NT2/D1 (cell line): ENCODE measurements around the gene HAGH.
A peak's percentile ranks its signal among the peaks of the same experiment; 100 is the strongest.

Source experiments
- DNase-seq: peaks from one replicate; pipeline ENCODE4 v3.0.0-alpha.2; 2011; ENCODE audit warnings: low read depth, low spot score
- H3K27me3 ChIP-seq: 2 replicates; pipeline ENCODE4 v1.6.0; 2011; ENCODE audit warnings: mild to moderate bottlenecking; ENCODE audit not compliant: insufficient read length, insufficient read depth
- H3K36me3 ChIP-seq: 2 replicates; pipeline ENCODE4 v1.6.1; 2011; ENCODE audit warnings: mild to moderate bottlenecking, low read length, mixed read lengths; ENCODE audit not compliant: insufficient read depth, insufficient read length
- H3K4me1 ChIP-seq: 2 replicates; pipeline ENCODE4 v1.5.1; 2011; ENCODE audit not compliant: insufficient read depth, insufficient read length
- H3K4me3 ChIP-seq: 2 replicates; pipeline ENCODE4 v1.5.1; 2011; ENCODE audit warnings: low read depth; ENCODE audit not compliant: insufficient read length
- H3K9ac ChIP-seq: 2 replicates; pipeline ENCODE4 v1.6.0; 2011; ENCODE audit warnings: low read depth; ENCODE audit not compliant: insufficient read length
- H3K9me3 ChIP-seq: 2 replicates; pipeline ENCODE4 v1.5.1; 2011; ENCODE audit warnings: mild to moderate bottlenecking, low read length; ENCODE audit not compliant: insufficient read depth
- SUZ12 ChIP-seq: IDR thresholded peaks from 2 replicates; pipeline ENCODE4 v1.6.1; 2011; ENCODE audit not compliant: insufficient read length, insufficient read depth; ENCODE audit errors: extremely low read depth
- YY1 ChIP-seq: IDR thresholded peaks from 2 replicates; pipeline ENCODE4 v1.6.1; 2011; ENCODE audit not compliant: insufficient read length, insufficient read depth
- ZNF274 ChIP-seq: IDR thresholded peaks from 2 replicates; pipeline ENCODE4 v1.6.1; 2011; ENCODE audit warnings: mild to moderate bottlenecking, low read depth, low read length

Gene HAGH

DNA sequence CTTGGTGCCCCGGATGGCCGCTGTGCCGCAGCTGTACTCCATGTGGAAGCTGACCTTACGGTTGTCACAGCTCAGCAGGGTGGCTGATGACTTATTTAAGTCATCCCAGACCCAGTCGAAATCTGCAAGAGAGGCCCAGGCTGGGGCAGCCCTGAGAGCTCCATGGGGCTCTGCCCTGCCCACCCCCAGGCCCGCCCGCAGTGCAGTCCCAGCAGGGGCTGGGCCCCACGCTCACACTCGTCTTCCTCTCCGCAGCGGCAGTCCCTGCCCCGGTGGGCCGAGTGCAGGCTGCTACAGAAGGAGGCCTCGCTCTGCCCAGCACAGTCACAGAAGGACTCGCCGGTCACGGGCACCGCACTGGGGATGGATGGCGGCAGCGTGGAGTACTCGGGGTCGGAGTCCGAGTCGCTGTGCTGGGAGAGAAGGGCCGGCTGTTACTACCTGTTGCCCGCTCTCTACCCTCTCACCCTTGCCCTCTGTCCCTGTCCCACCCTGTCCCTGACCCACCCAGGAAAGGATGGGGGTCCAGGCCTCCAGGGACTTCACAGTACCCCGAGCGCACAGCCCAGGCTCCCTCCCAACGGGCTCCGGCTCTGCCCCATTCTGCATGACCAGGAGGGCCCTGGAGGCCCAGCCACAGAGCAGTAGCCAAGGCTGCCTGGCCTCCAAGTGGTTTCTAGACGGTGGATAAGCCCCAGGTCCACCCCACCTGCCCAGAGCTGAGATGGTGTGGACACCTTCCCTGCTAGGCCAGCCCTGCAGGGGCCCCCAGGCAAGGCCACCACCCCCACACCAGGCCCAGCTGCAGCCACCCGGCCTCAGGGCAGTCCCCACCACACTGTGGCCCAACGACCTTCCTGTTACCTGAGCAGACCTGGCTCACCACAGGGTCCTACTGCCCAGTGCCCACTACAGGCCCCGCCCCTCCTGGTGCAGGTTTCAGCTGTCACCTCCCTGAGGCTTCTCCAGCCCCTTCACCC is 48.1 kb downstream of the HAGH start:
- Histone ChIP-seq H3K9me3 (no peaks in the 10 kb centered on the region), H3K4me1 (peaks cover 30% of the 10 kb centered on the region), H3K4me3 (no peak overlapping the region), H3K27me3 (no peaks in the 10 kb centered on the region), H3K36me3 (peaks cover 72% of the 10 kb centered on the region), H3K9ac (peak overlapping the region; percentile 42)
- no peak for DNase-seq
- no peak for TF ChIP-seq YY1
- TF ChIP-seq SUZ12: no peak
- TF ChIP-seq ZNF274: no peak

DNA sequence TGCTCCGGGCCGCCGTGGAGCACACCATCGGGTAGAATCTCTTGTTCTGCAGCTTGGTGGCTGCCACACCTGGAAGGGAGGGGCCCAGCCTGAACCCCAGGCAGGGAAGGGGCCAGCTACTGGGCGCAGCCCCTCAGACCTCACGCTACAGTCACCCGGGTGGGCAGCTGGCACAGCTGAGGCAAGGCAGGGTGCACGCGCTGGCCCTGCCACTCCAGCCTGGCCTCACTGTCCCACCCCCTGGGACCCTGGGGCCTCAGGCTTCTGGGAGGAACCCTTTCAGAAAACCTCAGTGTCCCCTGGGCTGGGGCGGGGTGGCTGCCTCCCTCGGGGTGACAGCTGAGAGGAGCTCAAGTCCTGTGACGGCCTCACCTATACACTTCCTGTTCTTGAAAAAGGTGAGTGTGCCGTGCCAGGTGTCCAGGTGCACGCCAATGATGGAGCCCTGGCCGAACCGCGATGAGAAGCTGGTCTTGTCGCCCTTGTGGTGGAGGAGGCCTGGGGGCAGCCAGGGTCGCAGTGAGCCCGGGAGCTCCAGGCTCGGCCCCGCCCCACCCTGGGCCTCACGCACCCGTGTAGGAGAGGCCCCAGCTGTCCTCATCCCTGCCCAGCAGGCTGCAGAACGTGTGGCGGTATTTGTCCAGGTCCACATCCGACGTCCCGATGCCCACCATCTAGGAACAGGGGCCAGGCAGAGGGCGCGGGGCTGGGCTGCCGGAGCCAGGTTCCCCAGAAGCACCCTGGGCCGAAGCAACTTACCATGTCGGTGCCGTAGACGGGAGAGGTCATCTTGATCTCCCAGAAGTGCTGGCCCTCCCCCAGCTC is 49.0 kb downstream of the HAGH start:
- no peaks in the 10 kb centered on the region for H3K9me3 ChIP-seq
- TF ChIP-seq SUZ12: no peak
- no peak for TF ChIP-seq YY1
- no peak for TF ChIP-seq ZNF274
- no peak for DNase-seq
- peaks cover 30% of the 10 kb centered on the region for H3K4me1 ChIP-seq
- no peak overlapping the region for H3K4me3 ChIP-seq
- no peaks in the 10 kb centered on the region for H3K27me3 ChIP-seq
- H3K9ac ChIP-seq: peak overlapping the region; percentile 42
- H3K36me3 ChIP-seq: peaks cover 73% of the 10 kb centered on the region

GRCh38 chr16:1776991-1777374 is 49.6 kb downstream of the HAGH start:
- Histone ChIP-seq H3K36me3 (peaks cover 79% of the 10 kb centered on the region), H3K4me1 (peaks cover 30% of the 10 kb centered on the region), H3K27me3 (no peaks in the 10 kb centered on the region), H3K4me3 (no peak overlapping the region), H3K9ac (no peak overlapping the region), H3K9me3 (no peaks in the 10 kb centered on the region)
- no peak for DNase-seq
- TF ChIP-seq ZNF274 (no peak), SUZ12 (no peak), YY1 (no peak)

DNA sequence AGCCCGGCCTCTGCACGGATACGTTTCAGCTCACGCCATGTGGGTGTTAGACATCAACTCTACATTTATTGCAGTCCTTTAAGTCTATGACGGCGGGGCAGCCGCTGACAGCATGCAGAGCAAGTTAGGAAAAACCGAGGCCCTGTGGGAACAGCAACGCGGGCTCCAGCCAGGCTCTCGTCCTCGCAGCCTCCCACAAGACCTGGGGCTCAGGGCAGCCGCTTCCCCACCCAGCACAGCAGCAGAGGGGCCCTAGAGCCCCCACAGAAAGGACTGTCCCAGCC is 50.0 kb downstream of the HAGH start:
- Histone ChIP-seq H3K9ac (no peak overlapping the region), H3K9me3 (no peaks in the 10 kb centered on the region), H3K4me3 (no peak overlapping the region), H3K27me3 (no peaks in the 10 kb centered on the region), H3K36me3 (peaks cover 82% of the 10 kb centered on the region), H3K4me1 (peaks cover 30% of the 10 kb centered on the region)
- TF ChIP-seq SUZ12 (no peak), ZNF274 (no peak), YY1 (no peak)
- DNase-seq: no peak

DNA sequence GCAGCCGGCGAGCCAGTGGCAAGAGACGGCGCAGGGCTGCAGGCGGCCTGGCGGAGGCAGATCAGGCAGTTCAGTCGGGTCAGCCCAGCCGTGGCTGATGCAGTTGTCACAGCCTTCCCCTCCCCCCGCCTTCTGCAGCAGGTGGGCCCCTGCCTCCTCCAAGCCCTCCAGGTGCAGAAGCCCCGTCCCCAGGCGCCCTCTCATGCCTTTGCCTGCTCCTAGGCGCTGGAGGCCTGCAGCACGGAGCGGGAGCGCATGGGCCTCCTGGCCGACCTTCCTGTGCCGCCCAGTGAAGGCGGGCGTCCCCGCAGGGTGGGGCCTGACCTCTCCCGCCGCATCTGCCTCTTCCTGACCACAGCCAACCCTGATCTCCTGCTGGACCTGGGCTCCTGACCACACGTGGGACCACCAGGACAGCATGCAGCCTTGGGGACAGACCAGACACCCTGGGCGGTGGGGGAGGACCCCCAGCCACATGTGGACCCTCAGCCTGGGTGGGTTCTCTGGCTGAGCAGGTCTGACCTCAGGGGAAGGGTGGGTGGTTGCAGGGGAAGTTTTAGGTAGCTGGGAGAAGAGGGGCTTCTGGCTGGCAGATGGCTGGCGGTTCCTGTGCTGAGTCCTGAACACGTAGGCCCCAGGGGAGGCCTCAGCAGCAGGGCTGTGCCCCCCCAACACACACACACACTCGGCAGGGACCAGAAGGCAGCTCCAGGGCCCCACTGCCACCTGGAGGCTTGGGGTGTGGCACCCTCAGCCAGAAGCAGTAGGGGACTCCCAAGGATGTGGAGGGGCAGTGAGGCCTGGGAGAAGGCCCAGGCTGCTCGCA is 50.6 kb downstream of the HAGH start:
- no peak for DNase-seq
- H3K4me1 ChIP-seq: peaks cover 25% of the 10 kb centered on the region

GRCh38 chr16:1775006-1775845 is 51.4 kb downstream of the HAGH start:
- DNase-seq: no peak
- H3K36me3 ChIP-seq: peaks cover 77% of the 10 kb centered on the region
- H3K9me3 ChIP-seq: no peaks in the 10 kb centered on the region
- peak overlapping the region; percentile 99 for H3K9ac ChIP-seq
- no peak overlapping the region for H3K4me3 ChIP-seq
- H3K4me1 ChIP-seq: peaks cover 23% of the 10 kb centered on the region
- H3K27me3 ChIP-seq: no peaks in the 10 kb centered on the region
- no peak for TF ChIP-seq SUZ12

More for the DNA sequence above, 50.6 kb downstream of the HAGH start:
- Histone ChIP-seq H3K36me3 (peaks cover 82% of the 10 kb centered on the region), H3K9ac (no peak overlapping the region), H3K9me3 (no peaks in the 10 kb centered on the region), H3K4me3 (no peak overlapping the region), H3K27me3 (no peaks in the 10 kb centered on the region)
- TF ChIP-seq ZNF274 (no peak), YY1 (no peak), SUZ12 (no peak)
